GM21737 (cell line): ENCODE measurements around the gene APPBP2.
"Not testable (repeated sequence)": the region's sequence is repeated elsewhere in the genome, so short reads cannot be mapped to it uniquely, and the experiment has no call there.

Source experiments
- ATAC-seq: cut with Tn5 transposase; IDR thresholded peaks from one replicate; pipeline ENCODE4 v1.9.1; 2021; ENCODE audit warnings: mild to moderate bottlenecking, moderate library complexity; ENCODE audit not compliant: unreplicated experiment

Gene APPBP2

GRCh38 chr17:60442271-60443173 lies 83.5 kb downstream of the APPBP2 start:
- ATAC-seq, result no peak

GRCh38 chr17:60439501-60439900 lies 86.5 kb downstream of the APPBP2 start:
- ATAC-seq, result no peak

GRCh38 chr17:60436676-60437075 lies 89.4 kb downstream of the APPBP2 start:
- ATAC-seq, result no peak

DNA sequence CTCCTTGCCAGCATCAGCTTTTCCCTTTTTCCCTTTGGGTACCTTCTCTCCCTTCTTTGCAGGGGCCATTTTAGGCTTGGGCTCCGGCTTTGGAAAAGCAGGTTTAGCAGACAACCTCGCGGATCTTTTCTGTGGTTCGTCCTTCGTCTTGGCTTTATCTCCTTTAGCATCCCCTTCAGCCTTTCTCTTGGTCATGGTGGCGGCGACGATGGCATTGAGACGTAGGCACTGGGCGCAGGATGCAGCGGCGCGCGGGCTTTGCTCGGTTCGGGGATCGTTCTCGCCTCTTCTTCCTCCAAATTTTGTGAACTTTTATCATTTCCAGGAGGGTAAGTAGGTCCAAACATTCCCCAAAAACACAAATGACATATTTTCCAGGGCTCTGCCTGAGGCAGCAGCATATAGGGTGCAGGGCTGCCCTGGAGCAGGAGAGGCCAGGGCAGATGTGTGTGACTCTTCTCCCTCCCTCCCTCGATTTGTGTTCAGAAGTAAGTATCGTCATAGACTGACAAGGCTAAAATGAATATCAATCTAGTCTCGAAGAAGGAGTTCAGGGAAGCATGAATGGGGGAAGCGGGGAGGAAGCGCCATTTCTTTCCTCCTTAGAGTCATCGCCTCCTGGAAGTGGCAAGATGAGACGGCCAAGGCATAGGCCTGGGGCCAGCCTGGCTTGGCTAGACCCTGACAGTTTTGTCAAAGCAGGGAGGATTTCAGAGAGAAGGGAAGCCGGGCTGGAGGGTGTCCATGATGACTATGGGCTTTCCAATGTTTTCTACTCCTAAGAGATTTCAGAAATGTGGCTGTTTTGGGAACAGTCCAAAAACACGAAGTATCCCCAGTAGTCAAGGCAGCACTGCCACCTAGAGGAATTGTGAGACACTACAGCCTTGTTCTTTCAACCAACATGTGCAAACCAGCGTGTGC lies 90.5 kb downstream of the APPBP2 start:
- ATAC-seq, result no peak

DNA sequence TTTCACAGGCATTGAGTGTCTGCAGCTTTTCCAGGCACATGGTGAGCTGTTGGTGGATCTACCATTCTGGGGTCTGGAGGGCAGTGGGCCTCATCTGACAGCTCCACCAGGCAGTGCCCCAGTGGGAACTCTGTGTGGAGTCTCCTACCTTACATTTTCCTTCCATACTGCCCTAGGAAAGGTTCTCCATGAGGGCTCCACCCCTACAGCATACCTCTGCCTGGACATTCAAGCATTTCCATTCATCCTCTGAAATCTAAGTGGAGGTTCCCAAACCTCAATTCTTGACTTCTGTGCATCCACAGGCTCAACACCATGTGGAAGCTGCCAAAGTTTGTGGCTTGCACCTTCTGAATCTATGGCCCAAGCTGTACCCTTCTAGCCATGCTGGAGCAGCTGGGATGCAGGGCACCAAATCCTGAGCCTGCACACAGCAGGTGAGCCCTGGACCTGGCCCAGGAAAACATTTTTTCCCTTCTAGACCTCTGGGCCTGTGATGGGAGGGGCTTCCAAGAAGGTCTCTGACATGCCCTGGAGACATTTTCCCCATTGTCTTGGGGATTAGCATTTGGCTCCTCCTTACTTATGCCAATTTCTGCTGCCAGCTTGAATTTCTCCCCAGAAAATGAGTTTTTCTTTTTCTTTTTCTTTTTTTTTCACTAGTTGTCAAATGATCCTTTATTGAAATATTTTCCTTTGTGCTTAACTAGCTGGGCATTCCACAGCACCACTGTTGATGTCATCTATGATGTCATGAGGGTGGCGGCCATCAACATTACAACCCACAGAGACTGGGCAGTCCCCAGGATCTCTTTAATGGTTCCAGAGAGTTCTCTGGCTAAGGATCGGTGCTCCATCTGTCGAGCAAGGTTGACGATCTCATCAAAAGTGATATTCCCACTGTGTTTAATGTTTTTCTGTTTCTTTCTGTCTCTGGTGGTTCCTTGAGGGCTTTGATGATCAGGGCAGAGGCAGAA lies 92.7 kb downstream of the APPBP2 start:
- ATAC-seq, result not testable (repeated sequence)

DNA sequence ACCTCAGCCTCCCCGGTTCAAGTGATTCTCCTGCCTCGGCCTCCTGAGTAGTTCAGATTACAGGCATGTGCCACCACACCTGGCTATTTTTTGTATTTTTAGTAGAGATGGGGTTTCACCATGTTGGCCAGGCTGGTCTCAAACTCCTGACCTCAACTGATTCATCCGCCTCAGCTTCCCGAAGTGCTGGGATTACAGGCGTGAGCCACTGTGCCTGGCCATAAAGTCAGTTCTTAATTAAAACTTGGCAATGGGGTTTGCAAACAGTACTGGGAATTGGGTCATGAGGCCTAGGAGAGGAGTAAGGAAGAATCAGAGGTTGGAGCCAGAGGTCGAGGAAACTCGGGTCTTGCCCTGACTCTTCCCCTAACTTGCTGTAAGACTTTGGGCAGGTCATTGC lies 95.5 kb downstream of the APPBP2 start:
- not testable (repeated sequence) for ATAC-seq

GRCh38 chr17:60428491-60428890 lies 97.6 kb downstream of the APPBP2 start:
- ATAC-seq, result not testable (repeated sequence)

DNA sequence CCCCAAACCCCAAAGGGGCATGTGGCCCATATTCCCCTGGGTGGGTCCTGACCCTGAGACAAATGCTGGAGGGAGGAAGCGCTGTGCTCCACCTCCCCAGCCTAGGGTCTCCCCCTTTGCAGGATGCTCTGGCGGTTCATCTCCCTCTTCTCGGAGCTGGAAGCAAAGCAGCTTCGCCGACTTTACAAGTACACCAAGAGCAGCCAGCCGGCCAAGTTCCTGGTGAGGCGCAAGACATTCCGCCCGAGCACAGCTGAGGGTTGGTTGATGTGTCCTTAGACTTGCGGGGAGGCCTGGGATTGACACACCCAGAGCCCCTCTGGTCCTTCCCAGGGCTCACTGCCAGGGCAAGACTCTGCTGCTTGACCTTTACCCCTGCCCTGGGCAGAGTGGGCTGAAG lies 99.4 kb downstream of the APPBP2 start:
- no peak for ATAC-seq

- no peak for ATAC-seq
Observed at GRCh38 chr17:60425626-60426025, 100.4 kb downstream of the APPBP2 start.

DNA sequence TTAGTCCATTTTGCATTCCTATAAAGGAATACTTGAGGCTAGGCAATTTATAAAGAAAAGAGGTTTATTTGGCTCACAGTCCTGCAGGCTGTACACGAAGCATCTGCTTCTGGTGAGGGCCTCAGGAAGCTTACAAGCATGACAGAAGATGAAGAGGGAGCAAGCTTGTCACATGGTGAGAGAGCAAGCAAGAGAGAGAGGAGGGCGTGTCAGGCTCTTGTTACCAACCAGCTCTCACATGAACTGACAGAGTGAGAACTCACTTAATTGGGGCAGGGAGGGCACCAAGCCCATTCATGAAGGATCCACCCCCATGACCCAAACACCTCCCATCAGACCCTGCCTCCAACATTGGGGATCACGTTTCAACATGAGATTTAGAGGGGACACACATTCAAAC lies 102.2 kb downstream of the APPBP2 start:
- ATAC-seq, result no peak

- no peak for ATAC-seq
Observed at GRCh38 chr17:60422162-60422665, 103.8 kb downstream of the APPBP2 start, which contains the start of gene CHCT1. CHCT1 (plus strand) TSS chr17:60422489; CDS start chr17:60422593, 104 bp downstream.

- peak; percentile 88 for ATAC-seq
Observed at GRCh38 chr17:60421273-60422161, 104.5 kb downstream of the APPBP2 start.

DNA sequence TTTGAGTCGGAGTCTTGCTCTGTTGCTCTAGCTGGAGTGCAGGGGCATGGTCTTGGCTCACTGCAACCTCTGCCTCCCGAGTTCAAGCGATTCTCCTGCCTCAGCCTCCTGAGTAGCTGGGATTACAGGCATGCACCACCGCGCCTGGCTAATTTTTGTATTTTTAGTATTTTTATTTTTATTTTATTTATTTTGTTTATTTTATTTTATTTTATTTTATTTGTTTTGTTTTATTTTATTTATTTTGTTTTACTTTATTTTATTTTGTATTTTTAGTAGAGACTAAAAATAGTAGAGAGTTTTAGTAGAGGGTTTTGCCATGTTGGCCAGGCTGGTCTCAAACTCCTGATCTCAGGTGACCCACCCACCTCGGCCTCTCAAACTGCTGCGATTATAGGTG lies 106.2 kb downstream of the APPBP2 start:
- ATAC-seq, result not testable (repeated sequence)

GRCh38 chr17:60419003-60419402 lies 107.0 kb downstream of the APPBP2 start:
- ATAC-seq, result not testable (repeated sequence)

DNA sequence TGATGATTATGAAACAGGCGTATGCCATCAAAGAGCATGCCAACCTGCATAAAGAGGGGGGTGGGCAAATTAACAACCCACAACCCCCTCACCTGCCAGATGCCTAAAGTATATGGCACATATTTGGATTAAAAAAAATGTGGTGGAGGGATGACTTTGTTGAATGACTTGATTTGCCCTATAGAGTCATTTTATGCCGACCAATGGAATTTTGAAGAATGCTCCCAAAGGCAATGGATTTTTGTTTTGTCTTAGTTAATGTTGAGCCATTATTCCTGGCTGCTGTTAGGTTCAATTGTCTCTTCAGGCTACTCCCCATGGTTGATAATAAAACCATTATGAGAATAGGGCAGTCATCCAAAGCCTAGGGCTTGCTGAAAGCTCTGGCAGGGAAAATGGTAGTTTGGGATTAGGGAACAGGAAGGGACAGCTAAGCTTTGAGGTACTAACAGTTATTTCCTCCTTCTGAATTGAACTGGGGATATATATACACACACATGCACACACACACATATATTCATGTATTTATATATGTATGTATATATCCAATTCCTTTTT lies 109.6 kb downstream of the APPBP2 start:
- ATAC-seq, result no peak

DNA sequence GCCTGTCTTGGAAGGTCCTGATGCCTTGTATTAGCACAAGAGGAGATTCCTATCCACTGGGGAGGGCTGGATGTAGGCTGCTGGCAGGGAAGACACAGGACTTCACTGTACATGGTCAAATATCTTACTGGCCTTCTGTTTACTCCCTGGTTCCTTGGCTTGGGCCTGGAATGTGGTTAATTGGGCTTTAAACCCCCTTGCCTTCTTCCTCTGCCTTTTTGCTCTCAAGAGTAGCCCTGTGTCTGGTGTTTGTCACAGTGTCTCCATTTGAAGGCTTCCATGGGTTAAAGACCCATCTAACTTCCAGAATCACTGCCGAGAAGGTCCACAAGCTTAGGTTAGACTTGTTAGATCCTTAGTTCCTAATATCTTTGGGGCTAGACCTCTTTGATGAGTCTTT lies 110.9 kb downstream of the APPBP2 start:
- no peak for ATAC-seq

DNA sequence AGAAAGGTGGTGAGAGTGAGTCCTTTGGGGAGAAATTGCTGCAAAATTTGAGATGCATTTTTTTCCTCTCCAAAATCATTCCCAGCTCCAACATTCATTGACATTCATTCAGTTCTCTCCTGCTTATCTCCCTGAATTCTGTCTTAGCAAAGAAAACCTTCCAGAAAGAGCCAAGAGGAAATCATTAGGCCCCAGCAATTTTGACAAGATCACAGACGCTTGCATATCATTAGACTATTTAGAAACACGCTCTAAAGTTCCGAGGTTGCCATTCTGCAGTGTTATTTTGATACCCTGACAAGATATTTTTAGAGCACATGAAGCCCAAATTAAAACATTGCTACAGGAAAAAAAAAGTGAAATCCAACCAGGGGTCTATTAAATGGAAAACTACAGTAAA lies 113.3 kb downstream of the APPBP2 start:
- no peak for ATAC-seq

- no peak for ATAC-seq
Observed at GRCh38 chr17:60410001-60410400, 116.0 kb downstream of the APPBP2 start.

DNA sequence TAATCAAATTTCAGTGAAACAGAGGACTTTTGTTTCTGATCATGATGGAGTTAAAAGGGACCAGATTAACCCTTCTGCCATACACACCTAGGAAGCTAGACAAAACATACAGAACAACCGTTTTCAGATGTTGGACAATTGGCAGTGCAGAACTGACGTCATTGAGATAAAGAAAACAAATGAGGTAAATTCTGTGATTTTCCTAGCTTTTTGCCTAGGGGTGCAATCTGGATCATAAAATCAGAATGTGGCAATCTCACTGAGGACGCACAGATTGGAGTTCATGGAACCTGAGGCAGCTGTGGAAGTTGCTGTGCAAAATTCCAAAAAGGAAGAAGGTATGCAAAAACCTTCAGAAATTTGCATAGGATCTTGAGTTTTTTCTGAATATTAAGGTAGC lies 119.2 kb downstream of the APPBP2 start:
- no peak for ATAC-seq
